ENCODE results near the gene PEG3.
"Not testable (repeated sequence)": the region's sequence is repeated elsewhere in the genome, so short reads cannot be mapped to it uniquely, and the experiment has no call there.

The PEG3 gene

GRCh38 chr19:56858026-56858425 lies 17.5 kb upstream of the PEG3 start:
- no peak for DNase-seq (ENCODE audit: extremely low read depth, low read depth)
- TF ChIP-seq CTCF (IDR thresholded peaks at IDR 0.05; ENCODE audit: low read depth, low read length) = no peak

GRCh38 chr19:56856822-56857221 lies 16.3 kb upstream of the PEG3 start:
- no peak for DNase-seq (ENCODE audit: extremely low read depth, low read depth)
- TF ChIP-seq CTCF (IDR thresholded peaks at IDR 0.05; ENCODE audit: low read depth, low read length) = no peak

GRCh38 chr19:56852361-56852760 lies 11.8 kb upstream of the PEG3 start:
- not testable (repeated sequence) for DNase-seq (ENCODE audit: extremely low read depth, low read depth)

GRCh38 chr19:56848166-56848565 lies 7.6 kb upstream of the PEG3 start:
- no peak for TF ChIP-seq CTCF (IDR thresholded peaks at IDR 0.05; ENCODE audit: low read depth, low read length)

GRCh38 chr19:56842412-56842811 lies 1.9 kb upstream of the PEG3 start:
- TF ChIP-seq CTCF (IDR thresholded peaks at IDR 0.05; ENCODE audit: low read depth, low read length) = no peak
- no peak for DNase-seq (ENCODE audit: extremely low read depth, low read depth)

More at GRCh38 chr19:56848166-56848565, 7.6 kb upstream of the PEG3 start:
- DNase-seq (ENCODE audit: extremely low read depth, low read depth) = no peak

GRCh38 chr19:56841193-56841543 lies 642 bp upstream of the PEG3 start:
- TF ChIP-seq CTCF (IDR thresholded peaks at IDR 0.05; ENCODE audit: low read depth, low read length) = no peak
- DNase-seq (ENCODE audit: extremely low read depth, low read depth) = no peak

- peak; percentile 18 for DNase-seq (ENCODE audit: extremely low read depth, low read depth)
- no peak for TF ChIP-seq CTCF (IDR thresholded peaks at IDR 0.05; ENCODE audit: low read depth, low read length)
These were observed 675 bp downstream of the PEG3 start for GRCh38 chr19:56839652-56840450.
